IMR-90 (cell line): ENCODE measurements around the gene ARMC10.

Experiments used
- BHLHE40 ChIP-seq: fragments of 150-350 bp; IDR thresholded peaks from 2 replicates; pipeline ENCODE4 v1.6.1; 2016; ENCODE audit warnings: mild to moderate bottlenecking, low read depth, low read length
- FOS ChIP-seq: fragments of 150-350 bp; IDR thresholded peaks from 2 replicates; pipeline ENCODE4 v1.6.1; 2016; ENCODE audit warnings: low read depth, low read length
- MXI1 ChIP-seq: IDR thresholded peaks from 2 replicates; pipeline ENCODE4 v1.6.1; 2012; ENCODE audit warnings: low read depth, mild to moderate bottlenecking, low read length, moderate library complexity, borderline replicate concordance
- TF ChIP-seq, protein P1 (sequence below): conservative IDR thresholded peaks from 2 replicates; pipeline ENCODE4 v1.5.1; 2012; ENCODE audit warnings: mild to moderate bottlenecking, low read depth, low read length, improper control_type of control experiment

DNA sequence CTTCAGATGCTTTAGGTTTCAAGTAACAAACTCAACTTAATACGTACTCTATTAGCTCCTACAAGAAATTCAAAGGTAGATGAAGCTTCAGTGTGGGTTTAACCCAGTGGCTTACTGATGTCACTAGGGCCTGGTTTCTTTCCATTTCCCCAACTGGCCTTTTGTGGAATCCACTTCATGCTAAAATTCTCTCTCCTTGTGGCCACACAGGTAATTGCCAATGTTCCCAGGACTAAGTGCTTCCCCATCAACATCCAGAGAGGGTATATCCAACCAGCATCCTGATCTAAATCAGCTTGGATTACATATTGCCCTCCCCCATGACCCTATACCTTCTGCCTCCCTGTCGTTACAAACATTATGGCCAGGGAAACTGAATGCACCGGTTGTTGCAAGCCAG lies 11.0 kb upstream of the ARMC10 start:
- TF ChIP-seq, protein P1, sequence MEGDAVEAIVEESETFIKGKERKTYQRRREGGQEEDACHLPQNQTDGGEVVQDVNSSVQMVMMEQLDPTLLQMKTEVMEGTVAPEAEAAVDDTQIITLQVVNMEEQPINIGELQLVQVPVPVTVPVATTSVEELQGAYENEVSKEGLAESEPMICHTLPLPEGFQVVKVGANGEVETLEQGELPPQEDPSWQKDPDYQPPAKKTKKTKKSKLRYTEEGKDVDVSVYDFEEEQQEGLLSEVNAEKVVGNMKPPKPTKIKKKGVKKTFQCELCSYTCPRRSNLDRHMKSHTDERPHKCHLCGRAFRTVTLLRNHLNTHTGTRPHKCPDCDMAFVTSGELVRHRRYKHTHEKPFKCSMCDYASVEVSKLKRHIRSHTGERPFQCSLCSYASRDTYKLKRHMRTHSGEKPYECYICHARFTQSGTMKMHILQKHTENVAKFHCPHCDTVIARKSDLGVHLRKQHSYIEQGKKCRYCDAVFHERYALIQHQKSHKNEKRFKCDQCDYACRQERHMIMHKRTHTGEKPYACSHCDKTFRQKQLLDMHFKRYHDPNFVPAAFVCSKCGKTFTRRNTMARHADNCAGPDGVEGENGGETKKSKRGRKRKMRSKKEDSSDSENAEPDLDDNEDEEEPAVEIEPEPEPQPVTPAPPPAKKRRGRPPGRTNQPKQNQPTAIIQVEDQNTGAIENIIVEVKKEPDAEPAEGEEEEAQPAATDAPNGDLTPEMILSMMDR = no peak
- TF ChIP-seq MXI1 (no peak), FOS (no peak), BHLHE40 (no peak)
